SU-DHL-6 (cell line): ENCODE data around the gene TRAK2.

ENCODE experiments used
- H2AFZ ChIP-seq: fragments of 200-600 bp; sonication (generic); 2 replicates; pipeline ENCODE4 v1.6.1; 2014; ENCODE audit warnings: low read depth, mild to moderate bottlenecking, moderate library complexity, mixed read lengths, antibody characterized with exemption, low read length; ENCODE audit not compliant: severe bottlenecking
- H3F3A ChIP-seq: fragments of 200-600 bp; shearing (Covaris generic); 2 replicates; pipeline ENCODE4 v1.6.0; 2016; ENCODE audit warnings: antibody characterized with exemption, mild to moderate bottlenecking; ENCODE audit not compliant: insufficient read depth
- H3K27ac ChIP-seq: fragments of 200-600 bp; sonication (generic); 2 replicates; pipeline ENCODE4 v1.5.1; 2016; ENCODE audit warnings: low read depth, mild to moderate bottlenecking, low read length, moderate library complexity, mixed read lengths
- H3K27me3 ChIP-seq: fragments of 200-600 bp; sonication (generic), shearing (Covaris generic); 2 replicates; pipeline ENCODE4 v1.6.0; 2014; ENCODE audit warnings: mild to moderate bottlenecking, low read length
- H3K36me3 ChIP-seq: fragments of 200-600 bp; sonication (generic); 2 replicates; pipeline ENCODE4 v1.6.1; 2014; ENCODE audit warnings: mild to moderate bottlenecking, low read length, mixed read lengths
- H3K4me2 ChIP-seq: fragments of 300-600, 200-600 bp; shearing (Covaris generic), sonication (generic); 2 replicates; pipeline ENCODE4 v1.6.0; 2014; ENCODE audit warnings: low read length, low read depth, mild to moderate bottlenecking; ENCODE audit not compliant: poor library complexity, severe bottlenecking
- H3K4me3 ChIP-seq: fragments of 200-600 bp; sonication (generic); 2 replicates; pipeline ENCODE4 v1.5.1; 2014; ENCODE audit warnings: antibody characterized with exemption, low read length, mild to moderate bottlenecking, mixed read lengths; ENCODE audit not compliant: insufficient read depth, poor library complexity, severe bottlenecking
- H3K79me2 ChIP-seq: fragments of 200-600 bp; sonication (generic); 2 replicates; pipeline ENCODE4 v1.6.1; 2014; ENCODE audit warnings: mild to moderate bottlenecking, low read length, moderate library complexity; ENCODE audit not compliant: insufficient read depth
- H3K9ac ChIP-seq: fragments of 200-600 bp; sonication (generic); 2 replicates; pipeline ENCODE4 v1.7.0; 2014; ENCODE audit warnings: mild to moderate bottlenecking, low read length
- H3K9me2 ChIP-seq: fragments of 200-600 bp; sonication (generic); replicated peaks from 2 replicates; pipeline ENCODE4 v1.6.1; 2014; ENCODE audit warnings: low read length; ENCODE audit not compliant: insufficient read depth
- H3K9me3 ChIP-seq: fragments of 200-600 bp; sonication (generic); 2 replicates; pipeline ENCODE4 v1.6.1; 2014; ENCODE audit warnings: low read length, mixed read lengths; ENCODE audit not compliant: insufficient read depth
- H4K20me1 ChIP-seq: fragments of 200-600 bp; sonication (generic); 2 replicates; pipeline ENCODE4 v1.6.1; 2014; ENCODE audit warnings: low read depth, mild to moderate bottlenecking, antibody characterized with exemption, low read length, moderate library complexity, mixed read lengths
- EZH2phosphoT487 ChIP-seq: fragments of 200-600 bp; sonication (generic), shearing (Covaris generic); conservative IDR thresholded peaks from 2 replicates; pipeline ENCODE4 v1.6.1; 2018; ENCODE audit warnings: mild to moderate bottlenecking, antibody characterized with exemption, low read length, moderate library complexity, mixed read lengths
- TF ChIP-seq, protein P1 (sequence below): fragments of 200-600 bp; sonication (generic); IDR thresholded peaks from one replicate; pipeline ENCODE4 v1.5.1; 2017; ENCODE audit warnings: antibody characterized with exemption, mild to moderate bottlenecking, low read length, moderate library complexity; ENCODE audit not compliant: insufficient read depth, poor library complexity, severe bottlenecking

TRAK2 gene

DNA sequence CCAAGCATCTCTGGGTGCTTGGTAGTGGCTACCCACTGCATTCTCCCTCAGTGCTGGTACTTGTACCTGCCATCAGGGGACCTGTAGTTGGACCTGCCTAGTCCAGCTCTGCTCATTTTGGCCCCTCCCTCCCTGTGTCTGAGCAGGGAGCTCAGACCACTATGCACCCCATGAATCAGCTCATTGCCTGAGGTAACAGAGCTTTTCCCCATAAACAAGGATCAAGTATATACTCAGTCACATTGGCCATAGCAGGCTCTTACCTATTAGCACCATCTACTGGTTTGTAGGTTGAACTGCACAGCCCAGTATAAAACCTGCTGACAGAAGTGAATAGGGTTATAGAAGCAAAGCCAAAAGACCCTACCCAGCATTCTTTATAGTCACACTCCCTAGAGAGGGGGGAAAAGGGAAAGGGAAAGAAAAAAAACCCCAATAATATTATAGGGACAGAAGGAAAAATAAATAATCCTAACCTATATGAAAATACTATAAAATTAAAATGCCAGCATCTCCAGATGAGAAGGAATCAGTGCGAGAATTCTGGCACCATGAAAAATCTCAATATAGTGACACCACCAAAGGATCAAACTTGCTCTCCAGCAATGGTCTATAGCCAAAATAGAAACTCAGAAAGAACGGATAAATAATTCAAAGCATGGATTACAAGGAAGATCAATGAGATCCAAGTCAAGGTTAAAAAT, 87.2 kb downstream of the TRAK2 start:
- no peak overlapping the region for H3K9ac ChIP-seq
- no peaks in the 10 kb centered on the region for H3K27me3 ChIP-seq
- H2AFZ ChIP-seq, result no peak overlapping the region
- no peak overlapping the region for H3K4me3 ChIP-seq
- H3K4me2 ChIP-seq, result no peak overlapping the region
- no peaks in the 10 kb centered on the region for H3K9me2 ChIP-seq
- no peak for TF ChIP-seq EZH2phosphoT487
- TF ChIP-seq, protein P1, sequence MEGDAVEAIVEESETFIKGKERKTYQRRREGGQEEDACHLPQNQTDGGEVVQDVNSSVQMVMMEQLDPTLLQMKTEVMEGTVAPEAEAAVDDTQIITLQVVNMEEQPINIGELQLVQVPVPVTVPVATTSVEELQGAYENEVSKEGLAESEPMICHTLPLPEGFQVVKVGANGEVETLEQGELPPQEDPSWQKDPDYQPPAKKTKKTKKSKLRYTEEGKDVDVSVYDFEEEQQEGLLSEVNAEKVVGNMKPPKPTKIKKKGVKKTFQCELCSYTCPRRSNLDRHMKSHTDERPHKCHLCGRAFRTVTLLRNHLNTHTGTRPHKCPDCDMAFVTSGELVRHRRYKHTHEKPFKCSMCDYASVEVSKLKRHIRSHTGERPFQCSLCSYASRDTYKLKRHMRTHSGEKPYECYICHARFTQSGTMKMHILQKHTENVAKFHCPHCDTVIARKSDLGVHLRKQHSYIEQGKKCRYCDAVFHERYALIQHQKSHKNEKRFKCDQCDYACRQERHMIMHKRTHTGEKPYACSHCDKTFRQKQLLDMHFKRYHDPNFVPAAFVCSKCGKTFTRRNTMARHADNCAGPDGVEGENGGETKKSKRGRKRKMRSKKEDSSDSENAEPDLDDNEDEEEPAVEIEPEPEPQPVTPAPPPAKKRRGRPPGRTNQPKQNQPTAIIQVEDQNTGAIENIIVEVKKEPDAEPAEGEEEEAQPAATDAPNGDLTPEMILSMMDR, result peak; percentile 95
- H3K27ac ChIP-seq, result no peak overlapping the region
- no peaks in the 10 kb centered on the region for H3K79me2 ChIP-seq
- H3K9me3 ChIP-seq, result no peaks in the 10 kb centered on the region
- no peaks in the 10 kb centered on the region for H4K20me1 ChIP-seq
- no peaks in the 10 kb centered on the region for H3K36me3 ChIP-seq
- no peaks in the 10 kb centered on the region for H3F3A ChIP-seq

DNA sequence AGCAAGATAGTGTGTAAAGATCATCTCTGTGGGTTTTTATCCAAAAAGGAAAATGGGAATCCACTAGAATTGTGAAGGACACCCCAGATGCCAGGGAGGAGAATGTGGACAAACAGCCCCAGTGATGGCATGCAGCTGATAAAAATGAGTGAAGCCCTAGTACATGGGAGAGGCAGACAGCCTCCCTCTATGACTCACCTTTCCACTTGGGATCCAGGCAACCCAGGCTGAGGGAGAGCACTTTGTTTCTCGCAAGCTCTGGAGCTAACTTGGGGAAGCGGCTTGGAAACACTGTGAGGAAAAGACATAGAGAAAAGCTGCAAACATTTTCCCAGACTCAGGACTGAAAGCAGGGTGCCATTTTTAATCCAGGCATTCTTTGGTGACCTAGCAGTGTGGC, 88.9 kb downstream of the TRAK2 start:
- Histone ChIP-seq H3K4me2 (no peak overlapping the region), H3K79me2 (no peaks in the 10 kb centered on the region), H2AFZ (no peak overlapping the region), H3K4me3 (no peak overlapping the region), H3K9me3 (no peaks in the 10 kb centered on the region), H3F3A (no peaks in the 10 kb centered on the region), H3K27ac (no peak overlapping the region), H3K9ac (no peak overlapping the region), H4K20me1 (no peaks in the 10 kb centered on the region), H3K36me3 (no peaks in the 10 kb centered on the region), H3K9me2 (no peaks in the 10 kb centered on the region), H3K27me3 (no peaks in the 10 kb centered on the region)
- TF ChIP-seq EZH2phosphoT487, result no peak
- TF ChIP-seq, protein P1, result no peak

DNA sequence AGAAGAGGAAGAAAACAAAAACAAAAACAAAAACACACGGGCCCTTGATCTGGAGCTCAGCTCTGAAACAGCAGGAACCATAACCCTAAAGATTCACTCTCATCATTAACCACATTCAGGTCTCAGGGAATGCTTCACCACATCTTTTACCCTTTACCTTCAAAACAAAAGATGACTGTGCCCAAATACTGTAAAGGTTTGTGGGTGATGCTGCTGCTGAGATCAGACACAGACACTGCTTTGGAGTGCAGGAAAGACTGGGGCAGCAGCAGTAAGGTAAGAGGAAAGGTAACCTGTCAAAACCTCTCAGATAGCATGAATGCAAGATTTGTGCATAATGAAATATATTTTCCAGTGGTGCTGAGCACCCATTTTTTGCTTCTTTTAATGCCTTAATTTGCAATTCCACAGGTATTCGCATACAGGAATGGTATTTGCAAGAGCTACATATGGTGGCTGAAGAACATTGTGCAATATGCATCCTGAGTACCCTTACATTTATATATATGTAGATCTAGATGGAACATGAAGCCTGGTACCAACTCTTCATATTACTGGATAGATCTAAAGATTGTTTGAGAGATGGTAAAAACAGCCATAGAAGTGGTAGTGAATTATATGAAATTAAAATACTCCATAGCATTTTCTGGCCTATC, 90.1 kb downstream of the TRAK2 start:
- Histone ChIP-seq H3K9me3 (no peaks in the 10 kb centered on the region), H3K27me3 (no peaks in the 10 kb centered on the region), H4K20me1 (no peaks in the 10 kb centered on the region), H3K79me2 (no peaks in the 10 kb centered on the region), H3F3A (no peaks in the 10 kb centered on the region), H3K4me2 (no peak overlapping the region), H3K36me3 (no peaks in the 10 kb centered on the region), H3K4me3 (no peak overlapping the region), H2AFZ (no peak overlapping the region), H3K27ac (no peak overlapping the region), H3K9me2 (no peaks in the 10 kb centered on the region), H3K9ac (no peak overlapping the region)
- TF ChIP-seq, protein P1, result no peak
- no peak for TF ChIP-seq EZH2phosphoT487
